WTC11 (cell line): Measurements from ENCODE around the gene ADAMTS12. TPM values are rescaled to one million over a fixed set of nuclear protein-coding genes. Genes with fewer than 3 reads are reported as not detected.

ENCODE experiments used
- ATAC-seq: fragments of 200-7000 bp; cut with Tn5 transposase; 2 replicates; pipeline ENCODE4 v1.10.0; 2021; ENCODE audit warnings: mild to moderate bottlenecking, moderate library complexity
- CTCF ChIA-PET: fragments of 300-600 bp; sonication (Branson Sonifier 250); formaldehyde crosslinking; loops from one replicate; lab custom pipeline; 2021; ENCODE audit warnings: antibody characterized with exemption; lab: Charles Lee
- POLR2A ChIA-PET: fragments of 350-600 bp; sonication (Branson Sonifier 250); formaldehyde crosslinking; loops from one replicate; lab custom pipeline; 2021; ENCODE audit warnings: antibody characterized with exemption; lab: Charles Lee
- DNase-seq: peaks from one replicate; pipeline ENCODE4 v3.0.0; 2021; ENCODE audit warnings: low spot score
- H3K27ac Mint-ChIP-seq: 2 replicates; pipeline ENCODE4 v1.8.0; 2021; ENCODE audit warnings: mixed read lengths
- H3K27me3 Mint-ChIP-seq: 2 replicates; pipeline ENCODE4 v1.8.0; 2021; ENCODE audit warnings: low read depth, mild to moderate bottlenecking, moderate library complexity, mixed read lengths
- H3K36me3 Mint-ChIP-seq: 2 replicates; pipeline ENCODE4 v1.8.0; 2021; ENCODE audit warnings: mixed read lengths
- H3K4me1 Mint-ChIP-seq: 2 replicates; pipeline ENCODE4 v1.8.0; 2022; ENCODE audit warnings: mixed read lengths
- H3K4me3 Mint-ChIP-seq: 2 replicates; pipeline ENCODE4 v1.8.0; 2021; ENCODE audit warnings: mild to moderate bottlenecking, moderate library complexity, mixed read lengths
- H3K9me3 Mint-ChIP-seq: 2 replicates; pipeline ENCODE4 v1.8.0; 2021; ENCODE audit warnings: mixed read lengths
- ATF1 ChIP-seq: sonication (generic); formaldehyde crosslinking; IDR thresholded peaks from 2 replicates; pipeline ENCODE4 v1.8.1; 2023; ENCODE audit warnings: mild to moderate bottlenecking, moderate library complexity, missing genetic modification reagents
- CREB1 ChIP-seq: sonication (generic); formaldehyde crosslinking; IDR thresholded peaks from 2 replicates; pipeline ENCODE4 v1.8.0; 2023; ENCODE audit warnings: mild to moderate bottlenecking, missing genetic modification reagents
- ELF4 ChIP-seq: sonication (generic); formaldehyde crosslinking; IDR thresholded peaks from 2 replicates; pipeline ENCODE4 v1.8.1; 2022; ENCODE audit warnings: low read depth, mild to moderate bottlenecking, moderate library complexity, missing genetic modification reagents
- ETV6 ChIP-seq: sonication (generic); formaldehyde crosslinking; IDR thresholded peaks from 2 replicates; pipeline ENCODE4 v1.8.1; 2022; ENCODE audit warnings: mild to moderate bottlenecking, missing genetic modification reagents
- FOXJ3 ChIP-seq: sonication (generic); formaldehyde crosslinking; IDR thresholded peaks from 2 replicates; pipeline ENCODE4 v1.9.0; 2021; ENCODE audit warnings: missing genetic modification reagents, mild to moderate bottlenecking, borderline replicate concordance
- FOXP4 ChIP-seq: sonication (generic); formaldehyde crosslinking; IDR thresholded peaks from 2 replicates; pipeline ENCODE4 v1.8.0; 2022; ENCODE audit warnings: mild to moderate bottlenecking, missing genetic modification reagents
- GABPB1 ChIP-seq: sonication (generic); formaldehyde crosslinking; IDR thresholded peaks from 2 replicates; pipeline ENCODE4 v1.8.1; 2023; ENCODE audit warnings: mild to moderate bottlenecking, missing genetic modification reagents
- GRHL2 ChIP-seq: fragments of 250-450 bp; sonication (Bioruptor Pico); IDR thresholded peaks from 2 replicates; pipeline ENCODE4 v1.8.0; 2022; ENCODE audit warnings: mild to moderate bottlenecking, moderate library complexity; ENCODE audit not compliant: insufficient replicate concordance, severe bottlenecking
- NFYB ChIP-seq: sonication (generic); formaldehyde crosslinking; conservative IDR thresholded peaks from 2 replicates; pipeline ENCODE4 v1.8.0; 2022; ENCODE audit warnings: low read depth, missing genetic modification reagents
- SMAD3 ChIP-seq: sonication (generic); formaldehyde crosslinking; IDR thresholded peaks from 2 replicates; pipeline ENCODE4 v1.8.0; 2022; ENCODE audit warnings: missing genetic modification reagents, mild to moderate bottlenecking, borderline replicate concordance
- SMAD4 ChIP-seq: sonication (generic); formaldehyde crosslinking; IDR thresholded peaks from 2 replicates; pipeline ENCODE4 v1.8.0; 2022; ENCODE audit warnings: mild to moderate bottlenecking, missing genetic modification reagents
- SOX15 ChIP-seq: fragments of 250-450 bp; sonication (Bioruptor Pico); IDR thresholded peaks from 2 replicates; pipeline ENCODE4 v1.9.0; 2021; ENCODE audit warnings: mild to moderate bottlenecking
- TCF7 ChIP-seq: sonication (generic); formaldehyde crosslinking; IDR thresholded peaks from 2 replicates; pipeline ENCODE4 v1.8.0; 2022; ENCODE audit warnings: mild to moderate bottlenecking, low read depth, missing genetic modification reagents, moderate library complexity
- ZNF317 ChIP-seq: sonication (generic); formaldehyde crosslinking; IDR thresholded peaks from 2 replicates; pipeline ENCODE4 v1.8.1; 2023; ENCODE audit warnings: low read depth, mild to moderate bottlenecking, moderate library complexity, missing genetic modification reagents, borderline replicate concordance
- ZNF512 ChIP-seq: sonication (generic); formaldehyde crosslinking; IDR thresholded peaks from 2 replicates; pipeline ENCODE4 v1.8.1; 2022; ENCODE audit warnings: missing genetic modification reagents, borderline replicate concordance
- total RNA-seq: library from RNA; stranded (reverse); gene quantifications from 3 replicates; pipeline ENCODE4 v1.2.3, GENCODE V29; 2021
- TF ChIP-seq, protein P1 (sequence below): sonication (generic); formaldehyde crosslinking; IDR thresholded peaks from 2 replicates; pipeline ENCODE4 v1.8.1; 2023; ENCODE audit warnings: mild to moderate bottlenecking, missing genetic modification reagents
- TF ChIP-seq, protein P2 (sequence below): fragments of 250-450 bp; sonication (Bioruptor Pico); IDR thresholded peaks from 2 replicates; pipeline ENCODE4 v1.8.0; 2021; ENCODE audit warnings: mild to moderate bottlenecking
- TF ChIP-seq, protein P3 (sequence below): sonication (generic); formaldehyde crosslinking; IDR thresholded peaks from 2 replicates; pipeline ENCODE4 v1.8.1; 2022; ENCODE audit warnings: low read depth, missing genetic modification reagents, borderline replicate concordance
- TF ChIP-seq, protein P4 (sequence below): sonication (generic); formaldehyde crosslinking; IDR thresholded peaks from 2 replicates; pipeline ENCODE4 v1.8.1; 2023; ENCODE audit warnings: mild to moderate bottlenecking, missing genetic modification reagents
- TF ChIP-seq, protein P5 (sequence below): sonication (generic); formaldehyde crosslinking; IDR thresholded peaks from 2 replicates; pipeline ENCODE4 v1.8.0; 2022; ENCODE audit warnings: mild to moderate bottlenecking, missing genetic modification reagents
- TF ChIP-seq, protein P6 (sequence below): sonication (generic); formaldehyde crosslinking; IDR thresholded peaks from 2 replicates; pipeline ENCODE4 v1.8.0; 2022; ENCODE audit warnings: mild to moderate bottlenecking, missing genetic modification reagents
- TF ChIP-seq, protein P7 (sequence below): fragments of 250-450 bp; sonication (Bioruptor Pico); IDR thresholded peaks from 2 replicates; pipeline ENCODE4 v1.9.0; 2021; ENCODE audit warnings: moderate library complexity, mild to moderate bottlenecking, inconsistent platforms, borderline replicate concordance

ADAMTS12 gene
- total RNA-seq, 1 experiment from 2014 or later: 13.5 TPM

- DNase-seq (no peak), ATAC-seq (no peak)
- H3K36me3 Mint-ChIP-seq: no peaks in the 10 kb centered on the region; the same call in 1 of the 2 replicates
- ChIA-PET POLR2A (no interaction called here), CTCF (interaction anchor here (1.0 to 1.2 kb wide), 2 partner anchors 31 to 123 kb away, joined by 3 read pairs; no protein-coding TSS in a partner anchor)
- no peaks in the 10 kb centered on the region; the same call in 1 of the 2 replicates for H3K4me1 Mint-ChIP-seq
- H3K27me3 Mint-ChIP-seq: no peaks in the 10 kb centered on the region
- TF ChIP-seq TCF7 (CRISPR knock-in tag) (no peak), SMAD4 (CRISPR knock-in tag) (no peak), NFYB (CRISPR knock-in tag) (no peak), ZNF317 (CRISPR knock-in tag) (no peak), FOXP4 (CRISPR knock-in tag) (no peak), SMAD3 (CRISPR knock-in tag) (no peak), ETV6 (no peak), ELF4 (CRISPR knock-in tag) (no peak)
- TF ChIP-seq, protein P1, sequence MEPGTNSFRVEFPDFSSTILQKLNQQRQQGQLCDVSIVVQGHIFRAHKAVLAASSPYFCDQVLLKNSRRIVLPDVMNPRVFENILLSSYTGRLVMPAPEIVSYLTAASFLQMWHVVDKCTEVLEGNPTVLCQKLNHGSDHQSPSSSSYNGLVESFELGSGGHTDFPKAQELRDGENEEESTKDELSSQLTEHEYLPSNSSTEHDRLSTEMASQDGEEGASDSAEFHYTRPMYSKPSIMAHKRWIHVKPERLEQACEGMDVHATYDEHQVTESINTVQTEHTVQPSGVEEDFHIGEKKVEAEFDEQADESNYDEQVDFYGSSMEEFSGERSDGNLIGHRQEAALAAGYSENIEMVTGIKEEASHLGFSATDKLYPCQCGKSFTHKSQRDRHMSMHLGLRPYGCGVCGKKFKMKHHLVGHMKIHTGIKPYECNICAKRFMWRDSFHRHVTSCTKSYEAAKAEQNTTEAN (CRISPR knock-in tag): no peak
- TF ChIP-seq, protein P2, sequence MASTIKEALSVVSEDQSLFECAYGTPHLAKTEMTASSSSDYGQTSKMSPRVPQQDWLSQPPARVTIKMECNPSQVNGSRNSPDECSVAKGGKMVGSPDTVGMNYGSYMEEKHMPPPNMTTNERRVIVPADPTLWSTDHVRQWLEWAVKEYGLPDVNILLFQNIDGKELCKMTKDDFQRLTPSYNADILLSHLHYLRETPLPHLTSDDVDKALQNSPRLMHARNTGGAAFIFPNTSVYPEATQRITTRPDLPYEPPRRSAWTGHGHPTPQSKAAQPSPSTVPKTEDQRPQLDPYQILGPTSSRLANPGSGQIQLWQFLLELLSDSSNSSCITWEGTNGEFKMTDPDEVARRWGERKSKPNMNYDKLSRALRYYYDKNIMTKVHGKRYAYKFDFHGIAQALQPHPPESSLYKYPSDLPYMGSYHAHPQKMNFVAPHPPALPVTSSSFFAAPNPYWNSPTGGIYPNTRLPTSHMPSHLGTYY (CRISPR knock-in tag): no peak
- TF ChIP-seq, protein P3, sequence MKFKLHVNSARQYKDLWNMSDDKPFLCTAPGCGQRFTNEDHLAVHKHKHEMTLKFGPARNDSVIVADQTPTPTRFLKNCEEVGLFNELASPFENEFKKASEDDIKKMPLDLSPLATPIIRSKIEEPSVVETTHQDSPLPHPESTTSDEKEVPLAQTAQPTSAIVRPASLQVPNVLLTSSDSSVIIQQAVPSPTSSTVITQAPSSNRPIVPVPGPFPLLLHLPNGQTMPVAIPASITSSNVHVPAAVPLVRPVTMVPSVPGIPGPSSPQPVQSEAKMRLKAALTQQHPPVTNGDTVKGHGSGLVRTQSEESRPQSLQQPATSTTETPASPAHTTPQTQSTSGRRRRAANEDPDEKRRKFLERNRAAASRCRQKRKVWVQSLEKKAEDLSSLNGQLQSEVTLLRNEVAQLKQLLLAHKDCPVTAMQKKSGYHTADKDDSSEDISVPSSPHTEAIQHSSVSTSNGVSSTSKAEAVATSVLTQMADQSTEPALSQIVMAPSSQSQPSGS (CRISPR knock-in tag): no peak
- TF ChIP-seq, protein P4, sequence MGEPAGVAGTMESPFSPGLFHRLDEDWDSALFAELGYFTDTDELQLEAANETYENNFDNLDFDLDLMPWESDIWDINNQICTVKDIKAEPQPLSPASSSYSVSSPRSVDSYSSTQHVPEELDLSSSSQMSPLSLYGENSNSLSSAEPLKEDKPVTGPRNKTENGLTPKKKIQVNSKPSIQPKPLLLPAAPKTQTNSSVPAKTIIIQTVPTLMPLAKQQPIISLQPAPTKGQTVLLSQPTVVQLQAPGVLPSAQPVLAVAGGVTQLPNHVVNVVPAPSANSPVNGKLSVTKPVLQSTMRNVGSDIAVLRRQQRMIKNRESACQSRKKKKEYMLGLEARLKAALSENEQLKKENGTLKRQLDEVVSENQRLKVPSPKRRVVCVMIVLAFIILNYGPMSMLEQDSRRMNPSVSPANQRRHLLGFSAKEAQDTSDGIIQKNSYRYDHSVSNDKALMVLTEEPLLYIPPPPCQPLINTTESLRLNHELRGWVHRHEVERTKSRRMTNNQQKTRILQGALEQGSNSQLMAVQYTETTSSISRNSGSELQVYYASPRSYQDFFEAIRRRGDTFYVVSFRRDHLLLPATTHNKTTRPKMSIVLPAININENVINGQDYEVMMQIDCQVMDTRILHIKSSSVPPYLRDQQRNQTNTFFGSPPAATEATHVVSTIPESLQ: no peak
- TF ChIP-seq, protein P5, sequence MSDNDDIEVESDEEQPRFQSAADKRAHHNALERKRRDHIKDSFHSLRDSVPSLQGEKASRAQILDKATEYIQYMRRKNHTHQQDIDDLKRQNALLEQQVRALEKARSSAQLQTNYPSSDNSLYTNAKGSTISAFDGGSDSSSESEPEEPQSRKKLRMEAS: no peak
- TF ChIP-seq, protein P6, sequence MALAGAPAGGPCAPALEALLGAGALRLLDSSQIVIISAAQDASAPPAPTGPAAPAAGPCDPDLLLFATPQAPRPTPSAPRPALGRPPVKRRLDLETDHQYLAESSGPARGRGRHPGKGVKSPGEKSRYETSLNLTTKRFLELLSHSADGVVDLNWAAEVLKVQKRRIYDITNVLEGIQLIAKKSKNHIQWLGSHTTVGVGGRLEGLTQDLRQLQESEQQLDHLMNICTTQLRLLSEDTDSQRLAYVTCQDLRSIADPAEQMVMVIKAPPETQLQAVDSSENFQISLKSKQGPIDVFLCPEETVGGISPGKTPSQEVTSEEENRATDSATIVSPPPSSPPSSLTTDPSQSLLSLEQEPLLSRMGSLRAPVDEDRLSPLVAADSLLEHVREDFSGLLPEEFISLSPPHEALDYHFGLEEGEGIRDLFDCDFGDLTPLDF (CRISPR knock-in tag): no peak
- no peak overlapping the region for H3K27ac Mint-ChIP-seq
- H3K4me3 Mint-ChIP-seq: no peak overlapping the region
- peaks cover 6% of the 10 kb centered on the region; the same call in 1 of the 2 replicates for H3K9me3 Mint-ChIP-seq
These were observed 333.3 kb downstream of the ADAMTS12 start for GRCh38 chr5:33558489-33558888.

DNA sequence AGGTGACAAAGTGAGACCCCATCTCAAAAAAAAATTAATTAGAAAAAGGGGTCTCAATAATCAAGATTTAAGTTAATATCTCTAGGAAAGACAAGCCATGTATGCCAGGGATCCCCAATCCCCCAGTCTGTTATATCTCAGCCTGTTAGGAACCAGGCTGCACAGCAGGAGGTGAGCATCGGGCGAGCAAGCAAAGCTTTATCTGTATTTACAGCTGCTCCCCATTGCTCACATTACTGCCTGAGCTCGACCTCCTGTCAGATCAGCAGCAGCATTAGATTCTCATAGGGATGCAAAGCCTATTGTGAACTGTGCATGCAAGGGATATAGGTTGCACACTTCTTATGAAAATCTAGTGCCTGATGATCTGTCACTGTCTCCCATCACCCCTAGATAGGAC, 334.2 kb downstream of the ADAMTS12 start:
- no peak for DNase-seq
- Mint-ChIP-seq H3K36me3 (peaks cover 6% of the 10 kb centered on the region), H3K9me3 (peaks cover 14% of the 10 kb centered on the region), H3K27me3 (no peaks in the 10 kb centered on the region), H3K4me1 (no peaks in the 10 kb centered on the region; the same call in 1 of the 2 replicates), H3K27ac (no peak overlapping the region), H3K4me3 (no peak overlapping the region)
- POLR2A ChIA-PET: no interaction called here
- no peak for ATAC-seq
- TF ChIP-seq FOXJ3 (CRISPR knock-in tag) (no peak), ATF1 (CRISPR knock-in tag) (no peak), GABPB1 (CRISPR knock-in tag) (no peak), CREB1 (CRISPR knock-in tag) (no peak), SOX15 (CRISPR knock-in tag) (no peak), GRHL2 (CRISPR knock-in tag) (no peak), ZNF512 (CRISPR knock-in tag) (no peak)
- TF ChIP-seq, protein P7, sequence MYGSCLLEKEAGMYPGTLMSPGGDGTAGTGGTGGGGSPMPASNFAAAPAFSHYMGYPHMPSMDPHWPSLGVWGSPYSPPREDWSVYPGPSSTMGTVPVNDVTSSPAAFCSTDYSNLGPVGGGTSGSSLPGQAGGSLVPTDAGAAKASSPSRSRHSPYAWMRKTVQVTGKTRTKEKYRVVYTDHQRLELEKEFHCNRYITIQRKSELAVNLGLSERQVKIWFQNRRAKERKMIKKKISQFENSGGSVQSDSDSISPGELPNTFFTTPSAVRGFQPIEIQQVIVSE: no peak
- CTCF ChIA-PET: no interaction called here
